GM20000 (cell line): ENCODE measurements around the gene COL8A2.

Source experiments
- DNase-seq: peaks from one replicate; pipeline ENCODE4 v3.0.0; 2012; ENCODE audit warnings: low spot score
- CTCF ChIP-seq: IDR thresholded peaks from 2 replicates; pipeline ENCODE4 v1.5.1; 2012; ENCODE audit warnings: mild to moderate bottlenecking, control low read depth; ENCODE audit errors: extremely low read depth, missing control alignments

Gene COL8A2

DNA sequence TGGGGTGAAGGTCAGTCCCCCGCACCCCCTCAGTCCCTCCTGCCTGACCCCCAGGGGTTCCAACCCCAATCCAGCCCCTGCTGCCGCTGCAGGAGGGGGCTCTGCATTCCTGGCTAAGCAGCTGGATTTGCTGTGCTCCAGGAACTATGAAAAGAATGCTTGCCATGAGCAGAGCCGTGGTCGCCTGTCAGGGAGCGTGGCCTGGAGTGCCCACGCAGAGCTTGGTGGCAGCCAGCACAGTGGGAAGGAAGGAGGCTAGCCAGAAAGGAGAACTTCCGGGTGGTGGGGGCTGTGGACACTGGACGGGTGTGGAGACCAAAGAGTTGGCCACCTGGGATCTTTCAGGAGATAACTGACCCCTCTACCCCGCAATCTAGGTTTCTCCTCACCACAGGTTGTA lies 5.6 kb downstream of the COL8A2 start:
- no peak for DNase-seq

GRCh38 chr1:36118447-36119204 lies 6.4 kb downstream of the COL8A2 start:
- TF ChIP-seq CTCF, result no peak
- DNase-seq, result no peak

More for the DNA sequence above, 5.6 kb downstream of the COL8A2 start:
- TF ChIP-seq CTCF, result no peak

DNA sequence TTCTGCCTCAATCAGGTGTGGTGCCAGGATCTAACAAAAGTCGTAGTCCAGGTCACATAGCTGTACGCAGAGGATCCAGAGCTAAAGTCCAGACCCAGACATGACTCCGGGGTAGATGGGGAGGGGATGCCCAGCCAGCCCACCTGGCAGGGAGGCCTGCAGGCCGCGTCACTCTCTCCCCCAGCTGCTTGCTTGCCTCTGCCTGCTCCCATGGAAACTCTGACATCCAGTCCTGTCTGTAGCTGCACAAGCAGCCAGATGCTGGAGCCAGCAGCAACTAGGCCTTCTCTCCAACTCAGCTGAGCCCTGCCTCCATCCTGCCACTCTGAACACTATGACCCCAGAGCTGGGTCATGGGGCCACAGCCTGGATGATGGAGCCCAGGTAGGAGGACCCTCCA lies 8.1 kb downstream of the COL8A2 start:
- no peak for TF ChIP-seq CTCF
- DNase-seq, result no peak

- TF ChIP-seq CTCF, result no peak
- no peak for DNase-seq
Observed at GRCh38 chr1:36115931-36116330, 9.1 kb downstream of the COL8A2 start.

DNA sequence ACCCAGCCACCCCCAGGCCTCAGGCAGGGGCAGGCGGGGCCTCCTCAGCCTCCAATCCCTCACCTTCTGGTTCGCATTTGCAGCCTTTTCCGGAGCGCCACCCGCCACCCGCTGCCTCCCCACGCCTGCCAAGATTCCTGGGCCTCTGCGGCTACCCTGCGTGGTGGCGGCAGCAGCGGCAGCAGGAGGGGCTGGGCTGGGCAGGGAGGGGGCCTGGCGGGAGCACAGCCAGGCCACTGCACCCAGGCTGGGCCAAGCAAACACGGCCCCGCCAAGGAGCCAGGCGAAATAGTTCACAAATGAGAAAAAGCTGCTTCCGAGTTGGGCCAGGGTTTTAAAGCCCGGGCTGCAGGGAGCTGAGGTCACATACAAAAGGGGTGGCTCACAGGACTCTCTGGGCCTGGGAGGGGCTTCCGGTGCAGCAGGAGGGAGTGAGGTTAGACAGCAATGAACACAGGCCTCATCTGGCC lies 9.8 kb downstream of the COL8A2 start:
- DNase-seq, result no peak
- TF ChIP-seq CTCF, result no peak

- no peak for TF ChIP-seq CTCF
Observed at GRCh38 chr1:36114371-36114770, 10.7 kb downstream of the COL8A2 start.

GRCh38 chr1:36112823-36113222 lies 12.2 kb downstream of the COL8A2 start:
- no peak for TF ChIP-seq CTCF
- no peak for DNase-seq

More at GRCh38 chr1:36114371-36114770, 10.7 kb downstream of the COL8A2 start:
- no peak for DNase-seq
